K562 treated with DMSO at 1 percent for 12 hours (cell line): ENCODE results near the gene KLHDC10. TPM values are rescaled to one million over a fixed set of nuclear protein-coding genes. Genes with fewer than 3 reads are reported as not detected.

Experiments
- total RNA-seq: library from RNA; unstranded; fragments of 300-600 nt; gene quantifications from 2 replicates; pipeline ENCODE4 v1.2.3, GENCODE V29; 2022; ENCODE audit not compliant: insufficient read depth

KLHDC10 gene
- 6.2 and 25.8 TPM in 2 replicates for total RNA-seq

GRCh38 chr7:130069978-130070860 lies at the start of gene KLHDC10:
Gene KLHDC10, plus strand, starts transcription at chr7:130070534. Its CDS starts 110 bp downstream, at chr7:130070644.

Other genes with a start within 250 kb of the KLHDC10 start
- gene UBE2H, start 117.6 kb upstream of the KLHDC10 start, total RNA-seq: 25.5 and 68.7 TPM in 2 replicates
- 34.9 and 48.7 TPM in 2 replicates for gene ZC3HC1, start 19.2 kb upstream of the KLHDC10 start, total RNA-seq
- gene TMEM209, start 134.9 kb downstream of the KLHDC10 start, total RNA-seq: 12.7 and 40.2 TPM in 2 replicates
- not detected in 2 replicates for gene SSMEM1, start 137.3 kb downstream of the KLHDC10 start, total RNA-seq
- not detected in 2 replicates for gene CPA2, start 196.3 kb downstream of the KLHDC10 start, total RNA-seq
- gene CPA4, start 222.6 kb downstream of the KLHDC10 start, total RNA-seq: not detected in 2 replicates